ENCODE results near the gene CLNK.

The CLNK gene

DNA sequence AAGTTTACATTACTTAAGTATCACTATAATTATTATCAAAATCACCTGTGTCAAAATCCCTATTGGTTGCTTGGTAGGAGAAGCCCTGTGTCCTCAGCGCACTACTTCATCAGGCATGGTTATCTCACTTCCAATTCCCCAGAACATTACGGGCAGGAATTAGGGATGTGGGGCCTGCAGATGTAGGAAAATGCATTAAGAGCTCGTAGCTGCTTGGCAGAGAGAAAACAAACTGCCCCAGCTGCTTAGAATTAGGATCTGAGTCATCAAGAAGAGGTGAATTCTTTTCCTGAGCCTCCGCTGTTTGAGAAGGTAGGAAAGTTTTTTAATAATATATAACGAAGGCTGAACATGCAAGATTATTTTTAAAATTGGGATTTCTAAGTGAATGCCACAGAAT lies 31.1 kb upstream of the CLNK start:
- no peak for TF ChIP-seq GATA3 (IDR thresholded peaks at IDR 0.05; ENCODE audit: low read depth, low read length)
- no peak for TF ChIP-seq GATA2 (IDR thresholded peaks at IDR 0.05; ENCODE audit: low read depth, low read length)

DNA sequence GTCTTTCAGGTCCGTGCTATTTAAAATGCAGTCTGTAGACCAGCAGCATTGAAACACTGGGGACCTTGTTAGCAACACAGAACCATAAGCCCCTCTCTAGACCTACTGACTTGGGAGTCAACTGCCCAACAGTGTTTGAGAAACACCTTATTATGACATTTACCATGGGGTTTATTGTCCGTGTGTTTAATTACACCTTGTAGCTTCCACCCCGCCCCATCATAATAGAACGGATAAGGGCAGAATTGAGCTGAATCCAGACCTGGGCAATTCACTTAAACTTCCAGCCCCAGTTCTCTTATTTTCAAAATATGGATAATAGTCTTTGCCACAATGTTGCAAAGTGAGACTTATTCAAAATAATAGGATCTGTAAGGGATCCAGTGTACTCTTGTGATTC lies 30.6 kb upstream of the CLNK start:
- no peak for TF ChIP-seq GATA3 (IDR thresholded peaks at IDR 0.05; ENCODE audit: low read depth, low read length)
- TF ChIP-seq GATA2 (IDR thresholded peaks at IDR 0.05; ENCODE audit: low read depth, low read length), result no peak

DNA sequence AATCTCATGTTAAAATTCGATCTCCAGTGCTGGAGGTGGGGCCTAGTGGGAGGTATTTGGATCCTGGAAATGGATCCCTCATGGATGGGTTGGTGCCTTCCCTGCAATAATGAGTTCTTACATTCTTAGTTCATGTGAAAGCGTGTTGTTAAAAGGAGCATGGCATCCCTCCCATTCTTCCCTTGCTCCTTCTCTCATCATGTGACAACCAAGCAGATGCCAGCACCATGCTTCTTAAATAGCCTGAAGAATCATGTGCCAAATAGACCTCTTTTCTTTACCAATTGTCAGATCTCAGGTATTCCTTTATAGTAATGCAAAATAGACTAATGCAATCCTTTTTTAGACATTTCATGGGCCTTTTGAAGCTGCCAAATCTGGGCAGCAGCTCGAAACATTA lies 29.0 kb upstream of the CLNK start:
- TF ChIP-seq GATA2 (IDR thresholded peaks at IDR 0.05; ENCODE audit: low read depth, low read length) (no peak), GATA3 (IDR thresholded peaks at IDR 0.05; ENCODE audit: low read depth, low read length) (no peak)

- no peak for TF ChIP-seq GATA3 (IDR thresholded peaks at IDR 0.05; ENCODE audit: low read depth, low read length)
- TF ChIP-seq GATA2 (IDR thresholded peaks at IDR 0.05; ENCODE audit: low read depth, low read length), result no peak
Observed at GRCh38 chr4:10706236-10706635, 21.7 kb upstream of the CLNK start.

DNA sequence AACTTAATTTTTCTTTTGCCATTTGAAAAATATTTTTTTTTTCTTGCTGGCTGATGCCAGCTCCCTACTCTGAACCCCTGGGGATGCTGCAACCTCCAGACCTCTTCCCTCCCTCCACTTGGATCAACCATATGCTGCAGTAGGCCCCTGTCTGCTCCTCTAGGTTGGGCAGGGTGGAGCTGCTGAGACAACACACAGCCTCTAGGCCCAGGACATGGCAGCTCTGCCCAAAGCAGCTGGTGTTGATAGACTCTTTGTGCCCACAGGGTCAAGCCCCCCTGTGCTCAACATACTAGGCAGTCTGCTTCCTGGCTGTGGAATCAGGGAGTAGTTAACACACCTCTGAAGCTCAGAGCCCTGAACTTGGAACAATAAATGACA lies 19.9 kb upstream of the CLNK start:
- no peak for TF ChIP-seq GATA2 (IDR thresholded peaks at IDR 0.05; ENCODE audit: low read depth, low read length)
- no peak for TF ChIP-seq GATA3 (IDR thresholded peaks at IDR 0.05; ENCODE audit: low read depth, low read length)

- TF ChIP-seq GATA2 (IDR thresholded peaks at IDR 0.05; ENCODE audit: low read depth, low read length) (no peak), GATA3 (IDR thresholded peaks at IDR 0.05; ENCODE audit: low read depth, low read length) (no peak)
Observed at GRCh38 chr4:10703766-10704429, 19.3 kb upstream of the CLNK start.

GRCh38 chr4:10703156-10703555 lies 18.6 kb upstream of the CLNK start:
- TF ChIP-seq GATA3 (IDR thresholded peaks at IDR 0.05; ENCODE audit: low read depth, low read length), result no peak
- no peak for TF ChIP-seq GATA2 (IDR thresholded peaks at IDR 0.05; ENCODE audit: low read depth, low read length)

DNA sequence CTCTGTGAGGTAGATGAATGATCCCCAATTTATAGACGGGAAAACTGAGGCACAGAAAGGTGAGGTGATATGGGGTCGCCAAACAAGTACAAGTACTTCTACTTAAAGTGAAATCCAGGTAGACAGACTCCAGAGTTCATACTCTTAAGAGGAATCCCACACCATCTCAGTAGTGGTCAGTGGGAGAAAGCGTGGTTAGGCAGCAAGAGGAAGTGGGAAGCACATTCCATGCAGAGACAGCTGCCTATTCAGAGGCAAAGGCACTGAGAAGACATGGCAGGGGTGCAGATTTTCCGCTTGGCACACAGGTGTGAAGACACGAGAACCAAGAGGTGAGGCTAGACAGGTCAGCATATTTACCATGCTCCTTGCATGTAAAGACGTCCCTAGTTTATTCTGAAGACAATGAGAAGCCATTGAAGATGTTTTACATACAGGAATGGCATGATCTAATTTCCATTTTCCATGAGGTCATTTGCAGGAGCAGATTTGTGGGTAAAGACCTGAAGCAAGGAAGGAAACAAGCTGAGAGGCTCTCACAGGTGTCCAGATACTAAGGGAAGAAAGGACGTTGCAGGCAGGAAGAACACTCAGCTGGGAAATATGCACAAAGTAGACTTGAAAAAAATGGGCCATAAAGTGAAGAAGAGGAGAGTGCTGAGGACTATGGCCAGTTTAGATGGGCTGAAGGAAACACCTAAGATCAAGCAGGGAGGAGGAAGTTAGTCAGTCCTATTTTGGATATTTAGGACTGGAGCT lies 17.3 kb upstream of the CLNK start:
- TF ChIP-seq GATA3 (IDR thresholded peaks at IDR 0.05; ENCODE audit: low read depth, low read length) (no peak), GATA2 (IDR thresholded peaks at IDR 0.05; ENCODE audit: low read depth, low read length) (no peak)

- TF ChIP-seq GATA2 (IDR thresholded peaks at IDR 0.05; ENCODE audit: low read depth, low read length), result no peak
- no peak for TF ChIP-seq GATA3 (IDR thresholded peaks at IDR 0.05; ENCODE audit: low read depth, low read length)
Observed at GRCh38 chr4:10701161-10701560, 16.6 kb upstream of the CLNK start.

DNA sequence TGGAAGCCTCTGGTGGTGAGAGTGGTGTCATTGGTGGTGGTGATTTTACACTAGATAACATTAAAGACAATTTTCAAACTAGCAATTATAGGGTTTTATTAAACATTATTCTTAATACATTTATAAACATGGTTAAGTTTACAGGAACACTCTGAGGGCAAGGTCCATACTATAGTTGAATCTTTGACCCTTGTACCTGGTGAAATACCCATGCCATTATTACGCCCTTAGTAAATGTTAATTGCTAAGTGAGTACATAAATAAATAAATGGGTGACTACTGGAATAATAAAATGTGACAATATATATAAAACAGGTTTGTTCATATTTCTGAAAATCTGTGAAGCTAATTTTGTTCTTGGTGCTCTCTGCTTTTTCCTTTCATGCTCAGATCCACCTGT lies 13.6 kb upstream of the CLNK start:
- no peak for TF ChIP-seq GATA2 (IDR thresholded peaks at IDR 0.05; ENCODE audit: low read depth, low read length)
- no peak for TF ChIP-seq GATA3 (IDR thresholded peaks at IDR 0.05; ENCODE audit: low read depth, low read length)

DNA sequence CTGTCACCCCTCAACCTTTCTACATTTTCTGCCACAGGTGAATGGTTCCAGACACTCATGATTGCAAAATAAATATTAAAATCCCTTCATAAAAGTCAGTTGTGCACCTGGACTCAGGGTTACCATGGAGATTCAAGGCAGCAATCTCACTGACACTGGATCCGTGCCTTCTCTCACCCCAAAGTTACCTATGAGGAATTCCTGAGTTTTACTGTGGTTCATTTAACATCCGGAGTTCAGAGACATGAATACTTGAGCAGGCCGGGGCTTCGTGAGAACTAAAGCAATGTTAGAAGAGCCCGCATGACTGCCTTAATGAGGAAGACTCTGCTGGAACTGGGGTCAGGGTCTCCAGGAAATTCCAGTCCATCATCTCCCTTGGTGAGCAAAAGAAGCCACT lies 12.5 kb upstream of the CLNK start:
- TF ChIP-seq GATA2 (IDR thresholded peaks at IDR 0.05; ENCODE audit: low read depth, low read length) (no peak), GATA3 (IDR thresholded peaks at IDR 0.05; ENCODE audit: low read depth, low read length) (no peak)

GRCh38 chr4:10696253-10696652 lies 11.7 kb upstream of the CLNK start:
- no peak for TF ChIP-seq GATA3 (IDR thresholded peaks at IDR 0.05; ENCODE audit: low read depth, low read length)
- TF ChIP-seq GATA2 (IDR thresholded peaks at IDR 0.05; ENCODE audit: low read depth, low read length), result no peak

DNA sequence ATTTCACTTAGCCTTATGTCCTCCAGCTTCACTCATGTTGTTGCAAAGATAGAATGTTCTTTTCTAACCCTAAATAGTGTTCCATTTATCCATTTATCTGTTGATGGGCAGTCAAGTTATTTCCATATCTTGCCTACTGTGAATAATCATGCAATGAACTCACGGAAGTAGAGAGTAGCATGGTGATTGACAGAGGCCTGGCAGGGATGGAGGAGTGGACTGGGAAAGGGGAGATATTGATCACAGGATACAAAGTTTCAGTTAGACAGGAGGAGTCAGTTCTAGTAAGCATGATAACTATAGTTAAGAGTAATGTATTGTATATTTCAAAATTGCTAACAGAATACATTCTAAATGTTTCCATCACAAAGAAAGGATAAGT lies 10.3 kb upstream of the CLNK start:
- TF ChIP-seq GATA3 (IDR thresholded peaks at IDR 0.05; ENCODE audit: low read depth, low read length), result no peak
- no peak for TF ChIP-seq GATA2 (IDR thresholded peaks at IDR 0.05; ENCODE audit: low read depth, low read length)

GRCh38 chr4:10694151-10694827 lies 9.7 kb upstream of the CLNK start:
- no peak for TF ChIP-seq GATA2 (IDR thresholded peaks at IDR 0.05; ENCODE audit: low read depth, low read length)
- TF ChIP-seq GATA3 (IDR thresholded peaks at IDR 0.05; ENCODE audit: low read depth, low read length), result no peak

- no peak for TF ChIP-seq GATA2 (IDR thresholded peaks at IDR 0.05; ENCODE audit: low read depth, low read length)
- TF ChIP-seq GATA3 (IDR thresholded peaks at IDR 0.05; ENCODE audit: low read depth, low read length), result no peak
Observed at GRCh38 chr4:10691651-10692050, 7.1 kb upstream of the CLNK start.

Measured in SH-SY5Y (cell line).